HG03066 (cell line): ENCODE measurements around the gene GALNT14.

Source experiments
- ATAC-seq: cut with Tn5 transposase; IDR thresholded peaks from one replicate; pipeline ENCODE4 v1.9.1; 2021; ENCODE audit warnings: low read depth; ENCODE audit not compliant: unreplicated experiment

The GALNT14 gene

GRCh38 chr2:30950339-30950738 is 187.9 kb downstream of the GALNT14 start:
- ATAC-seq: no peak

- no peak for ATAC-seq
Observed at GRCh38 chr2:30949435-30949834, 188.8 kb downstream of the GALNT14 start.

GRCh38 chr2:30948857-30949256 is 189.4 kb downstream of the GALNT14 start:
- no peak for ATAC-seq

- ATAC-seq: no peak
Observed at GRCh38 chr2:30948130-30948529, 190.1 kb downstream of the GALNT14 start.

GRCh38 chr2:30947686-30948085 is 190.6 kb downstream of the GALNT14 start:
- no peak for ATAC-seq

- no peak for ATAC-seq
Observed at GRCh38 chr2:30942419-30942818, 195.8 kb downstream of the GALNT14 start.

GRCh38 chr2:30940839-30941238 is 197.4 kb downstream of the GALNT14 start:
- no peak for ATAC-seq

- ATAC-seq: no peak
Observed at GRCh38 chr2:30939364-30939763, 198.9 kb downstream of the GALNT14 start.

- ATAC-seq: no peak
Observed at GRCh38 chr2:30938196-30938595, 200.0 kb downstream of the GALNT14 start.

- no peak for ATAC-seq
Observed at GRCh38 chr2:30936977-30937376, 201.3 kb downstream of the GALNT14 start.

- no peak for ATAC-seq
Observed at GRCh38 chr2:30935795-30936194, 202.4 kb downstream of the GALNT14 start.

- ATAC-seq: no peak
Observed at GRCh38 chr2:30934066-30934465, 204.2 kb downstream of the GALNT14 start.

GRCh38 chr2:30933496-30933895 is 204.7 kb downstream of the GALNT14 start:
- no peak for ATAC-seq

GRCh38 chr2:30932870-30933269 is 205.4 kb downstream of the GALNT14 start:
- ATAC-seq: no peak

GRCh38 chr2:30931841-30932407 is 206.3 kb downstream of the GALNT14 start:
- no peak for ATAC-seq

- ATAC-seq: no peak
Observed at GRCh38 chr2:30930716-30931115, 207.5 kb downstream of the GALNT14 start.

GRCh38 chr2:30927465-30928075 is 210.7 kb downstream of the GALNT14 start:
- no peak for ATAC-seq

- ATAC-seq: no peak
Observed at GRCh38 chr2:30926606-30927005, 211.6 kb downstream of the GALNT14 start.

GRCh38 chr2:30923623-30924022 is 214.6 kb downstream of the GALNT14 start:
- ATAC-seq: no peak

GRCh38 chr2:30920511-30920910 is 217.7 kb downstream of the GALNT14 start:
- no peak for ATAC-seq

- no peak for ATAC-seq
Observed at GRCh38 chr2:30915486-30915885, 222.8 kb downstream of the GALNT14 start.

- ATAC-seq: no peak
Observed at GRCh38 chr2:30914456-30914855, 223.8 kb downstream of the GALNT14 start.

- no peak for ATAC-seq
Observed at GRCh38 chr2:30912056-30912455, 226.2 kb downstream of the GALNT14 start.
